ENCODE measurements around the gene GADD45GIP1. TPM values are rescaled to one million over a fixed set of nuclear protein-coding genes. Genes with fewer than 3 reads are reported as not detected.

Gene GADD45GIP1
- polyA plus RNA-seq, 2 of the 4 experiments (the other 2 are of a cell fraction) = 26.4 to 31.1 TPM

- no peak for TF ChIP-seq ZNF302 (CRISPR knock-in tag; IDR thresholded peaks at IDR 0.05)
- TF ChIP-seq HDAC2 (IDR thresholded peaks at IDR 0.05) = no peak
- no peak for TF ChIP-seq HOXB5 (CRISPR knock-in tag; IDR thresholded peaks at IDR 0.05)
- TF ChIP-seq TP53 (CRISPR knock-in tag; IDR thresholded peaks at IDR 0.05) = no peak
- no peak for TF ChIP-seq CBX8 (IDR thresholded peaks at IDR 0.05)
- no peak for TF ChIP-seq NFE2L2 (conservative IDR thresholded peaks at IDR 0.05; ENCODE audit: low read length)
- no peak for TF ChIP-seq ESRRA (IDR thresholded peaks at IDR 0.05; ENCODE audit: borderline replicate concordance, low read length)
- TF ChIP-seq KDM1A (IDR thresholded peaks at IDR 0.05; ENCODE audit: low read depth) = no peak
- no peak for TF ChIP-seq GATA3 (IDR thresholded peaks at IDR 0.05; ENCODE audit: borderline replicate concordance)
- TF ChIP-seq CTCF (IDR thresholded peaks at IDR 0.05) = no peak
- no peak for TF ChIP-seq NR3C1 (IDR thresholded peaks at IDR 0.05)
- TF ChIP-seq FOSL2 (IDR thresholded peaks at IDR 0.05) = no peak
- TF ChIP-seq FOSL2 (CRISPR knock-in tag; IDR thresholded peaks at IDR 0.05) = no peak
- no peak for TF ChIP-seq REST (IDR thresholded peaks at IDR 0.05)
- no peak for TF ChIP-seq E2F6 (IDR thresholded peaks at IDR 0.05; ENCODE audit: borderline replicate concordance, low read depth)
- no peak for TF ChIP-seq TFCP2L1 (CRISPR knock-in tag; IDR thresholded peaks at IDR 0.05)
- ChIA-PET POLR2A (interaction anchor here (0.7 to 1.6 kb wide), 3 partner anchors 12 to 110 kb away, joined by 3 to 5 read pairs (median 3); partner anchors contain the start of gene NFIX), CTCF (interaction anchor here (0.6 to 16.3 kb wide), 19 partner anchors 10 to 628 kb away, joined by 3 to 309 read pairs (median 4); no protein-coding TSS in a partner anchor)
- 32% methylated on average over 9 of the region's 10 CpGs for WGBS (ENCODE audit: missing lambda C conversion rate)
- no peaks in the 10 kb centered on the region for H3K9me3 ChIP-seq
- 0 out of 6 replicates have a peak, but pooled peaks of 1 of the 2 experiments have one; percentile 5 for ATAC-seq
- no peak for DNase-seq (ENCODE audit: low read depth in 1 of 2, low spot score in 1 of 2)
- H3K4me3 ChIP-seq = peak overlapping the region; percentile 42
- H3K27ac ChIP-seq = peak overlapping the region; percentile 58 to 84
- H3K4me2 ChIP-seq = peak overlapping the region; percentile 80
- FAIRE-seq = no peak
- 0 out of 3 replicates have a peak, but pooled peaks cover 3% of the 10 kb centered on the region for H3K4me1 ChIP-seq
Observed at GRCh38 chr19:12983091-12983490, 26.1 kb upstream of the GADD45GIP1 start.

GRCh38 chr19:12982648-12983047, 25.6 kb upstream of the GADD45GIP1 start:
- ChIA-PET POLR2A (interaction anchor here (0.7 to 1.6 kb wide), 3 partner anchors 13 to 111 kb away, joined by 3 to 5 read pairs (median 3); partner anchors contain the start of gene NFIX), CTCF (interaction anchor here (0.6 to 16.3 kb wide), 17 partner anchors 10 to 629 kb away, joined by 3 to 309 read pairs (median 4); no protein-coding TSS in a partner anchor)
- H3K4me1 ChIP-seq = 0 out of 3 replicates have a peak, but pooled peaks cover 3% of the 10 kb centered on the region
- H3K4me2 ChIP-seq = peak overlapping the region; percentile 80
- TF ChIP-seq ZC3H11A (IDR thresholded peaks at IDR 0.05) = no peak
- no peak for TF ChIP-seq FOSL2 (IDR thresholded peaks at IDR 0.05)
- TF ChIP-seq FOSL2 (CRISPR knock-in tag; IDR thresholded peaks at IDR 0.05) = no peak
- no peak for TF ChIP-seq TFCP2L1 (CRISPR knock-in tag; IDR thresholded peaks at IDR 0.05)
- no peak for TF ChIP-seq HOXB13 (CRISPR knock-in tag; IDR thresholded peaks at IDR 0.05; ENCODE audit: low read depth)
- TF ChIP-seq POLR2A (IDR thresholded peaks at IDR 0.05; ENCODE audit: low read length) = no peak
- no peak for TF ChIP-seq ZSCAN20 (CRISPR knock-in tag; IDR thresholded peaks at IDR 0.05)
- no peak for TF ChIP-seq NR3C1 (IDR thresholded peaks at IDR 0.05)
- TF ChIP-seq ZFP36 (IDR thresholded peaks at IDR 0.05; ENCODE audit: borderline replicate concordance, partially characterized antibody) = no peak
- TF ChIP-seq HES2 (IDR thresholded peaks at IDR 0.05) = no peak
- no peak for TF ChIP-seq HDAC2 (IDR thresholded peaks at IDR 0.05)
- no peaks in the 10 kb centered on the region for H3K9me3 ChIP-seq
- no peak overlapping the region; the same call in 2 of the 3 replicates for H3K4me3 ChIP-seq
- 81% methylated on average over 5 of the region's 6 CpGs for WGBS (ENCODE audit: missing lambda C conversion rate)
- ATAC-seq (no peak), DNase-seq (ENCODE audit: low read depth in 1 of 2, low spot score in 1 of 2) (no peak), FAIRE-seq (no peak)
- peak overlapping the region; percentile 58 to 84; a peak in 4 of 6 replicates for H3K27ac ChIP-seq
